Measurements from ENCODE around the gene GIGYF2.

The GIGYF2 gene

GRCh38 chr2:232883116-232883721 lies 186.1 kb downstream of the GIGYF2 start:
- no peak for DNase-seq

DNA sequence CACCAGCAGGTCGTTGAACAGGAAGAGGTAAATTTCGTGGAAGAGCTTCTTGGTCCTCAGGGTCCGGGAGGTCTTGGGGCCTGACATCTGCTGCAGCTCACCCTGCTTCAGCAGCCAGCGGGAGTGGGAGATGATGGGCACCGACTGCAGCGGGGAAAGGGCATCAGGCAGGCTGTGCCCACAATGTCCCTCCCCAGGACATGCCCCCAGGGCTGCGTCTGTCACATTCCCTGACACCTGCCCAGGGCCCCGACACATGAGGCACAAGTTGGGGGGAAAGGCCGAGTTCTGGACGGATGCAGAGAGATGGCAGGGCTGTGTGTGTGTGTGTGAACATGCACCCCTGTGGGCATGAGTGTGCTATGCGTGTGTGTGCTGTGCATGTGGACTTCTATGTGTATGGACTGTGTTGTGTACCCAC lies 186.9 kb downstream of the GIGYF2 start:
- DNase-seq, result no peak

DNA sequence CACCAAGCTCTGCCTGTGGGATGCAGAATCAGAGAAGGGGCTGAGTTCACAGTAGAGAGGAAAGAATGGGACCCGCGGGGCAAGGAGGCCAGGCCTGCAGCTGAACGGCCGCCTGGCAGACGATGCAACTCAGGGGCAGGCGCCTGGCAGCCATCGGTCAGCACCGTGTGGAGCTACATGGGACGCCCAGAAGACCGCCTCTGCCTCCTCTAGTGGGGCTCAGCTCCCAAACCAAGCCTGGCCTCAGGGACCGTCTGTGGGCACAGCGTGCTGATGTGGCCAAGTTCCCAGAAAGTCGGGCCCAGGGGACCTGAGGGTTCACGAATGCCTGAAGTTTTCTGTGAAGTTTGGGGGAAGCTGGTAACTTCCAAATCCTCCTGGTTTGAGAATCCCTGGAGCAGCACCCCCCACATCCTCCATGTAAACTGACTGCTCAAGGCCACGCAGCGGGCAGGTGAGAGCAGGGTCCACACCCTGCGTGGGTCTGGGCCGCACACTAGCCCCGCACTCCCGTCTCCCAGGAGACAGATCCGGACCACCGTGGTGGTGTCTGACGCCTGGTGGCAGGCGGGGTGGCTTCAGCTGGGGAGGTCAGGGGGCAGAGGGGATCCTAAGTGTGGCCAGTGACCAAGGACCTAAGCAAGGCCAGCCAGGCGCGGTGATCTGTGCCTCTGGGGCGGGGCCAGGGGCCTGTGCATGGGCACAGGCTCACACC lies 187.6 kb downstream of the GIGYF2 start:
- DNase-seq, result no peak

DNA sequence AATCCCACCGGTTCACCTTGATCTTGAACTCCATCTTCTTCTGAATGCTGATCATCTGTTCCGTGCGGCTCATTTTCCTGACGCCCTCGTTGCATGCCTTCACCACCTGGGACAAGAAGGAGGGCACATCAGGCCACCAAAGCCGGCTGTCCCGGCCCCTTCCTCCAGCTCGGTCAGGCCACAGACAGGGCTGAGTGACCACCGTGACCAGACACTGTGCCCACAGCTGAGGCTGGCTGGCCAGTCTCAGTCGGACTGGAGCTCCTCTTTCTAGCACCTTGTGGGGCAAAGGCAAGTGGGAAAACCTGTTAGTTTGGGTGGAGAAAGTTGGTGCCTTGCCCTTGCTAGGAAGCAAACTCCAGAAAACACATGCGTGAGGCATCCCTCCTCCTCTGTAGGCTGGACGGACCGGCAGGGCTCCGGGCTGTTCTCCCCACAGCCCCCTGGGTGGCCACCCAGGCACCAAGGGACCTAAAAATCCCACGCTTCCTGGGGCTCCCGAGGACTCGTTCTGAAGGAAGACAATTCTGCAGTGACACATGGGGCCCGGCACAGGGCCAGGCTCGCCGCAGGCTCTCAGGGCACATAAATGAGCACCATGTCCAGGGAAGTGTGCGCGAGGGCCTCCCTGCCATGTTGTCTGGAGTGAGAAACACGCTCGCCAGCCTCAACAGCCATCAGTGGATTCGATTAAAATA lies 188.3 kb downstream of the GIGYF2 start:
- DNase-seq, result no peak

DNA sequence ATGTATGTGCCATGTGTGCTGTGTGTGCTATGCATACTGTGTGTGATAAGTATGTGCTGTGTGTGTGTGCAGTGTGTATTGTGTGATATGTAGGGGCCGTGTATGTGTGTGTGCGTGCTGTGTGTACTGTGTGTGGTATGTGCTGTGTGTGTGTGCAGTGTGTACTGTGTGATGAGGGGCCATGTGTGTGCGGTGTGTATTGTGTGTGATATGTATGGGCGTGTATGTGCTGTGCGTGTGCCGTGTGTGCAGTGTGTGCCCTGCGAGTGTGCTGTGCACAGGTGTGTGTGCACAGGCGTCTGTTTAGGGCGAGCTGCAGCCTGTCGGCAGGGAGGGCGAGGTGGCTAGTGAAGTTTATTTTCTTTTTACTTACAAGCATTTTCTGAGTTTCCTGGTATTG lies 189.0 kb downstream of the GIGYF2 start:
- no peak for DNase-seq

- DNase-seq, result no peak
Measured at GRCh38 chr2:232886632-232887031, 189.5 kb downstream of the GIGYF2 start.

- DNase-seq, result no peak
Measured at GRCh38 chr2:232887171-232887850, 190.2 kb downstream of the GIGYF2 start.

- no peak for DNase-seq
Measured at GRCh38 chr2:232888099-232888836, 191.1 kb downstream of the GIGYF2 start.

GRCh38 chr2:232888839-232889529 lies 191.9 kb downstream of the GIGYF2 start:
- DNase-seq, result no peak

DNA sequence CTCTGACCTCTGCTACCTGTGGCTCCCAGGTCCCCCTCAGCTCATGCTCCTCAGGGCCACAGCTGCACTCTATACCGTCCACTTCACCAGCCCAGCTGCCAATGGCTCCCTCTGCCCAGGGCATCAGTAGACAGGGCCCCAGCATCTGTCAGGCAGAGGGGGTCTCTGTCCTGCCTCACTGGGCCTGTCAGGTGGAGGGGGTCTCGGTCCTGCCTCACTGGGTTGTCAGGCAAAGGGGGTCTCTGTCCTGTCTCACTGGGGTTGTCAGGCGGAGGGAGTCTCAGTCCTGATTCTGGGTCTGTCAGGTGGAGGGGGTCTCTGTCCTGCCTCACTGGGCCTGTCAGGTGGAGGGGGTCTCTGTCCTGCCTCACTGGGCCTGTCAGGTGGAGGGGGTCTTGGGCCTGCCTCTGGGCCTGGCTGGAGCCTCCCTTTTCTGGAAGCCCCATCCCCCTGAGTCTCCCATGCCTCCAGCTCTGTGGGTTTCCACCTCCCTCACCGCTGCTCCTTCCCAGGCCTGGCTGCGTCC lies 192.8 kb downstream of the GIGYF2 start:
- no peak for DNase-seq

GRCh38 chr2:232890536-232890895 lies 193.4 kb downstream of the GIGYF2 start:
- DNase-seq, result no peak

DNA sequence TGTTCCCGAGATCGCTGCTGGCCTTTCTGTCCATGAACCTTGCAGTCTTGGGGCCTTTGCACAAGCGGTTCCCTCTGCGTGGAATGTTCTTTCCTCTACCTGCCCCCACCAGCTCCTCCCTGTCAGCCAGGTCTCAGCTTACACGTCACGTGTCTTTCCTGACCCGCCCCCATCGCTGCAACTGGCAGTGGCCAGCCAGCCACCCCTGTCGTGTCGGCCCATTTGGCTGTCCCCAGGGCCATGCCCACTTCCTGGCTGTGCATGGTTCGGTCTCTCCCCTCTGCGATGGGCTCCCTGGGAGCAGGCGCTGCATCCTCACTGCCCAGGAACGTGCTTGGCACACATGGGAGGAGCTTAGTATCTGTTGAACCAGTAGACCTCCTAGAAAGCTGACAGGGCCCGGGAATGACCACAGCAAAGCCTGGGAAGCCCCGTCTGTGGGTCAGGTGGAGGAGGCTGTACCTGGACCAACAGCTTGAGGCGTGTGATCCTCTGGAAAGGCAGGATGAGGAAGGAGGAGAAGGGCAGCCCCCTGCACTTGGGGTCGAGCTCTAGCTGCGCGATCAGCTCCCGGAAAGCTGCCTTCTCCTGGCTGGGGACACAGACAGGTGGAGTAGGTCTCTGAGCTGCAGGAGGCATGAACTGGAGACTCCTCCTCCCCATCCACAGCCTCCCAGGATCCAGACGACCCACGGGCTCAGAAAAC lies 193.9 kb downstream of the GIGYF2 start:
- peak; percentile 21 for DNase-seq

DNA sequence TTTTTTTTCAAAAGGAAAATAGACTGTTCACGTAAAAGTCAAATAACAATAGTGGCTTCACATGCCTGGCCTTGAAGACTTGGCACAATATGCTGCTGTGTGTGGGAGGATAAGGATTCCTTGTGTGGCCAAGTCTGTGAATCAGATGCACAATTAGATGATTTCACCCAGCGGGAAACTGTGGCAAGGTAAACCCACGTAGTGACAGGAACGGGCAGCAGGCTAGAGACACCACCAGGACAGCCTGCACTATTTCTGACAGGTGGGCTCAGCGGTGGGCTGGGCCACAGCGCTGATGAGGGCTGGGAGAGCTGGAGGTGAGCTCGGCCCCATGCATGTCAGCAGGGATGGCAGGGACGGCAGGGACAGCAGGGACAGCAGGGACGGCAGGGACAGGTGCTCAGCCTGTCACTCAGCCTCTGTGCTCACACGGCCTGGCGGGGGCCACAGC lies 194.5 kb downstream of the GIGYF2 start:
- no peak for DNase-seq

- DNase-seq, result no peak
Measured at GRCh38 chr2:232892221-232892620, 195.1 kb downstream of the GIGYF2 start.

- no peak for DNase-seq
Measured at GRCh38 chr2:232892843-232893242, 195.7 kb downstream of the GIGYF2 start.

DNA sequence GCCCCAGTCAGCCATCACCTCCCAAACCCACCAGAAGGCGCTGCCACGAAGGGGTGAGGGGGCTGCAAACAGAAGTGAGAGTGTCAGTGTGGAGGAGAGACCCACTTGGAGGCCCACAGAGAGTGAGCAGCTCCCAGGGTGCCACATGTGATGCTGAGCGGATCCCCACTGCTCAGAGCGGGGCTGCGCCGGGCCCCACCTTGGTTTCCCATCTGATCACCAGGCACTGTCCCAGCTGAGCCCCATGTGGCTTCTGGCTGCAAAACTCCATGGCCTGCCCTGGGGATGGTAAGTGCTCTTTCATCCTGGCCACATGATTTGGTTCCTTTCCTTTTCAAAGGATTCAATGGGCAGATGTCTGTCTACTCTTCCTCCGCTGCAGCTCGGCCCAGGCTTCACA lies 196.7 kb downstream of the GIGYF2 start:
- DNase-seq, result no peak

- DNase-seq, result no peak
Measured at GRCh38 chr2:232894251-232894650, 197.1 kb downstream of the GIGYF2 start.

- DNase-seq, result no peak
Measured at GRCh38 chr2:232894746-232895145, 197.6 kb downstream of the GIGYF2 start.

- no peak for DNase-seq
Measured at GRCh38 chr2:232896111-232896510, 199.0 kb downstream of the GIGYF2 start.

GRCh38 chr2:232896720-232897597 lies 199.8 kb downstream of the GIGYF2 start:
- DNase-seq, result no peak
